Mucosa of rectum (tissue), 2 donors: ENCODE measurements around the gene ZNF24.

Source experiments
- H3K27ac ChIP-seq, 2 donors: one replicate each; pipeline ENCODE4 v1.7.0; 2013; ENCODE audit warnings: inconsistent platforms in 2 of 2, low read depth in 2 of 2, low read length in 2 of 2
- H3K27me3 ChIP-seq, 2 donors: one replicate each; pipeline ENCODE4 v1.7.0; 2013; ENCODE audit warnings: low read length in 2 of 2; ENCODE audit not compliant: control insufficient read depth in 2 of 2, insufficient read depth in 2 of 2
- H3K36me3 ChIP-seq, 2 donors: one replicate each; pipeline ENCODE4 v1.7.0; 2013; ENCODE audit warnings: low read length in 2 of 2; ENCODE audit not compliant: control insufficient read depth in 2 of 2, insufficient read depth in 2 of 2
- H3K4me1 ChIP-seq, 2 donors: one replicate each; pipeline ENCODE4 v1.7.0; 2013; ENCODE audit warnings: low read length in 2 of 2, mild to moderate bottlenecking in 1 of 2; ENCODE audit not compliant: control insufficient read depth in 2 of 2, insufficient read depth in 2 of 2
- H3K4me3 ChIP-seq, 2 donors: one replicate each; pipeline ENCODE4 v1.7.0; 2013; ENCODE audit warnings: low read length in 2 of 2
- H3K9ac ChIP-seq, 2 donors: one replicate each; pipeline ENCODE4 v1.7.0; 2013; ENCODE audit warnings: low read length in 2 of 2, low read depth in 1 of 2, mild to moderate bottlenecking in 1 of 2
- H3K9me3 ChIP-seq, 2 donors: one replicate each; pipeline ENCODE4 v1.7.0; 2013; ENCODE audit warnings: low read length in 2 of 2; ENCODE audit not compliant: control insufficient read depth in 2 of 2
- donor health status: healthy.
- donor health status: Normal muscosa, but diverticular disease.

Gene ZNF24

DNA sequence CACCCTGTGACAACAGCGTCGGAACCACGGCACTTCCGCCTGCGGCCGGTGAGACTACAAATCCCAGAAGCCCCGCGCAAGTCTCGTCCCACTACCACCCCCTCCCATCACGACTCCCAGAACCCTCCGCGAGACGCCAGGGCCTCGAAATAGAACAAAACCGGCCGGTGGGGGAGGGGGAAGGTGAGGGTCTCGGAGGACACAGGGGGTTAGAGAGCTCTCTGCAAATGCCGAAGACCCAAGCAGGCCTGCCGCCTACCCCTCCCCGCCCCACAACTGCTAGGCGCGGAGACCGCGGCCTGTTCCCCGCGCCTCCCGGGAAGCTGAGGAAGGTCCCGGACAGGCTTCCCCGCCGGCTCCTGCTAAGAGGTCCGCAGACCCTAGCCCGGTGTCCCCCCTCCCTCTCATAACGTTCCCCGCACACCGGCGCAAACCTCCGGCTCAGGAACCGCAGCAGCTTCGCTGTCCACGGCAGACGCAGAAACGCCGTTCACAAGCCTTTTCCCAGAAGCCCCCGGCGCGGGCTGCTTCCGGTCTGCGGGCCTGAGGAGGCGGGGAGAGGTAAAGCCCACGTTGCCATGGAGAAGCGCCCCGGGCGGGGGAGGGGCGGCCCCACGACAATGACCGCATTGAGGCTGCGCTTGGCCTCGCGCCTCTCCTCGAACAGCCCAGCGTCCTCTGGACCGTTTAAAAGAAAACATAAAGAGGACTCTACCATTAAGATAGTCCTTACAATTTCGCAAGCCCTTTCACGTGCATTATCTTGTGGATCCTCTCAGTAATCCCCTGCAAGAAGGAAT, at the start of gene ZNF24:
Gene ZNF24 (minus strand): TSS at position 485 of the 800 bp plus-strand sequence. CDS start 3,770 bp downstream, outside the sequence.
- peaks cover 13% of the 10 kb centered on the region in 2 donors for H3K4me1 ChIP-seq
- no peaks in the 10 kb centered on the region for H3K27me3 ChIP-seq
- H3K36me3 ChIP-seq: peaks cover 14 to 22% of the 10 kb centered on the region in 2 donors
- H3K9ac ChIP-seq: peak within 1 kb of the TSS; percentile 94 to 95
- H3K4me3 ChIP-seq: peak within 1 kb of the TSS; percentile 92
- H3K27ac ChIP-seq: peak within 1 kb of the TSS; percentile 91 to 98
- no peaks in the 10 kb centered on the region for H3K9me3 ChIP-seq

DNA sequence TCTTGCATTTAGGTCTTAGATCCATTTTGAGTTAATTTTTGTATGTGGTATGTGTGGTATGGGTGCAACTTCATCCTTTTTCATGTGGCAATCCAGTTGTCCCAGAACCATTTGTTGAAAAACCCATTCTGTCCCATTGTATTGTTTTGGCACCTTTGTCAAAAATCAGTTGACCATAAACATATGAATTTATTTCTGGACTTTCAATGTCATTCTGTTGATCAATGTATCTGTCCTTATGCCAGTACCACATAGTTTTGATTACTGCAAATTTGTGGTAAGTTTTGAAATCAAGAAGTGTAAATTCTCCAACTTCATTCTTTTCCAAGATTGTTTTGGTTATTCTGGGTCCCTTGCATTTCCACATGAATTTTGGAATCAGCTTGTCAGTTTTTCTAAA, 49.5 kb upstream of the ZNF24 start:
- Histone ChIP-seq H3K9ac (no peak overlapping the region), H3K27ac (no peak overlapping the region), H3K4me3 (no peak overlapping the region), H3K4me1 (no peaks in the 10 kb centered on the region), H3K27me3 (no peaks in the 10 kb centered on the region), H3K9me3 (no peaks in the 10 kb centered on the region), H3K36me3 (no peaks in the 10 kb centered on the region)

DNA sequence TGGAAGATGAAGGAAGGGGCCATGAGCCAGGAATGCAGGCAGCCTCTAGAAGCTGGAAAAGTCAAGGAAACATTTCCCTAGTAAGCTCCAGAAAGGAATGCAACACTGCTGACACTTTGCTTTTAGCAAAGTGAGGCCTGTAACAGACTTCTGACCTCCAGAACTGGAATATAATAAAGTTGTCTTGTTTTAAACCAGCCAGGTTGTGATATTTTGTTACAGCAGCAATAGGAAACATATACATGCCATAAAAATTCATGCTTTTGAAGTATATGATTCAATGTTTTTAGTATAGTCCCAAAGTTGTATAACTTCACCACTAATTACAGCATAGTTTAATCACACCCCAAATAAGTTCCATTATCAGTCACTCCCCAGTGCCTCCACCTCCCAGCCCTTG, 48.2 kb upstream of the ZNF24 start:
- Histone ChIP-seq H3K4me3 (no peak overlapping the region), H3K27ac (no peak overlapping the region), H3K36me3 (no peaks in the 10 kb centered on the region), H3K4me1 (no peaks in the 10 kb centered on the region), H3K9ac (no peak overlapping the region), H3K9me3 (no peaks in the 10 kb centered on the region), H3K27me3 (no peaks in the 10 kb centered on the region)

DNA sequence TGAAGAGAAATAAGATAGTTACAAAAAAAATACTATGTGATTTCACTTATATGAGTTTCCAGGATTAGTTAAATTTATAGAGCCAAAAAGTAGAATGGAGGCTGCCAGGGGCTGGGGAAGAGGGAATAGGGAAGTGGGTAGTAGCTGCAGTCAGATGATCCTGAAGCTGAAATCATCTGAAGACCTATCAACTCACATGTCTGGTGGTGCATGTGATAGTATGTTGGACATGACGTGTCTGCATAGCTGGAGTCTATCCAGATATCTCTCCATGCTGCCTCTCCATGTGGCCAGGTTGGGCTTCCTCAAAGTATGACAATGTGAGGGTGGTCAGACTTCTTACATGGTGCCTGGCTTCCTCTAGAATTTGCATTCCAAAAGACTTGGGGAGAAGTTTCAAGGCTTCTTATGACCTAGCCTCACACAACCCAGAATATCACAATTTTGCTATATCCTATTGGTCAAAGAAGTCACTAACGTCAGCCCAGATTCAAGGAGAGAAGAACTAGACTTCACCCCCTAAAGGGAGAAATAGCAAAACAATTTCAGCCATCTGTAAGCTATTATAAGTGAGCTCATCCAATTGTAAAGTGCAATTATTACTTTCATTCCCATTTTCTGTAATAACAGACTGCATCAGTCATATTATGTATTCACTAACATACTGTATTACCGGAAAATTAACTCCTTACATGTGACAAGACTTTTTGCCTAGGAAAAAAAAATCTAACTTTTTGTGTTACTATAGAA, 46.9 kb upstream of the ZNF24 start:
- H3K36me3 ChIP-seq: no peaks in the 10 kb centered on the region
- H3K4me1 ChIP-seq: no peaks in the 10 kb centered on the region
- H3K27me3 ChIP-seq: no peaks in the 10 kb centered on the region
- H3K9ac ChIP-seq: no peak overlapping the region
- H3K4me3 ChIP-seq: no peak overlapping the region
- H3K9me3 ChIP-seq: no peaks in the 10 kb centered on the region
- no peak overlapping the region for H3K27ac ChIP-seq

DNA sequence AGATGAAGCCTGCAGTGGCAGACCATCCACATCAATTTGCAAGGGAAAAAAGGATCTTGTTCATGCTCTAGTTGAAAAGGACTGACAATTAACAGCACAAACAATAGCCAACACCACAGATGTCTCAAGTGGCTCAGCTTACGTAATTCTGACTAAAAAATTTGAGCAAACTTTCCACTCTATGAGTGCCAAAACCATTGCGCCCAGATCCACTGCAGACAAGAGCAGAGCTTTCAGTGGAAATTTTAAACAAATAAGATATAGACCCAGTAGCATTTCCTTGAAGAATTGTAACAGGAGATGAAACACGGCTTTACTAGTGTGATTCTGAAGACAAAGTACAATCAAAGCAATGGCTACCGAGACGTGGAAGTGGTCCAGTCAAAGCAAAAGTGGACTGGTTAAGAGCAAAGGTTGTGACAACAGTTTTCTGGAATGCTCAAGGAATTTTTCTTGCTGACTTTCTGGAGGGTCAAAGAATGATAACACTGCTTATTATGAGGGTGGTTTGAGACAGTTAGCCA, 44.9 kb upstream of the ZNF24 start:
- H3K27me3 ChIP-seq: no peaks in the 10 kb centered on the region
- no peaks in the 10 kb centered on the region for H3K36me3 ChIP-seq
- no peak overlapping the region for H3K4me3 ChIP-seq
- H3K4me1 ChIP-seq: no peaks in the 10 kb centered on the region
- H3K9me3 ChIP-seq: no peaks in the 10 kb centered on the region
- H3K27ac ChIP-seq: no peak overlapping the region
- H3K9ac ChIP-seq: no peak overlapping the region

DNA sequence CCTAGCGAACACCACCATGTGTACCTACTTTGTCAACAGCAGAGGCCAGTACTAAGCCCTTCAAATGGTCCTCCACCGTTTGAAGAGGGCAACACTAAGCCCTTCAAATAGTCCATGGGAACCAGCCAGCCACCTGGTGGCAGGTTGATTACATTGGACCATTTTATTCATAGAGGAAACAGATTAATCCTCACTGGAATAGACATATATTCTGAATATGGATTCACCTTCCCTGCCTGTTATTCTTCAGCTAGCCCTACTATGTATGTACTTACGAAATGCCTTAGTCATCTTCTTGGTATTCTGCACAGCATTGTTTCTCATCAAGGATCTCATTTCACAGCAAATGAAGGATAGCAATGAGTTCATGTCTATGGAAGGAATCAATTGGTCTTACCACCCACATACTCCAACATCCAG, 42.9 kb upstream of the ZNF24 start:
- no peaks in the 10 kb centered on the region for H3K9me3 ChIP-seq
- H3K4me1 ChIP-seq: no peaks in the 10 kb centered on the region
- no peak overlapping the region for H3K4me3 ChIP-seq
- no peak overlapping the region for H3K9ac ChIP-seq
- no peak overlapping the region for H3K27ac ChIP-seq
- H3K36me3 ChIP-seq: no peaks in the 10 kb centered on the region
- H3K27me3 ChIP-seq: no peaks in the 10 kb centered on the region

DNA sequence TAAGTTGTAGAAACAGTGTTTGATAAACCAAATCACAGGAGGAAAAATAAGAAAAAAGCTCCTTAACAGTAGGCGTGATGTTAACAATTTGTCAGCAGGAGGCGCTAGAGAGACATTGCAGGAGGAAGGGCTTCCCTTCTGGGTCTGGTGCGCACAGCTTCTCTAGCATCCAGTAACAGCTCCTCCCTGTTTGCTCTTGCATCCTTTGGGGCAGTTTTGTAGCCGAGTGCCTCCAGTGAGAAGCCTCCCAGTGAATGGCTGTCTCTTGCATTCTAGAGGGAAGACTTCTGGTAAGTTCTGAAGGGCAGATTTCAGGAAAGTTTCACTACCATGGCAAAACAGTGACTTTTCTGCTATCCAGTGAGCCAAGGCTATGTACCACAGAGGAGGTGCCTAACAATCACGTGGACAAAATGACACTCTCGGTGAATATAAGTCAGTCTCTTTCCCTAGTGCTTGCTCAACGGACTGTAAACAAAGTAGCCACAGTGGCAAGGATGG, 42.4 kb upstream of the ZNF24 start:
- no peak overlapping the region for H3K4me3 ChIP-seq
- no peaks in the 10 kb centered on the region for H3K4me1 ChIP-seq

DNA sequence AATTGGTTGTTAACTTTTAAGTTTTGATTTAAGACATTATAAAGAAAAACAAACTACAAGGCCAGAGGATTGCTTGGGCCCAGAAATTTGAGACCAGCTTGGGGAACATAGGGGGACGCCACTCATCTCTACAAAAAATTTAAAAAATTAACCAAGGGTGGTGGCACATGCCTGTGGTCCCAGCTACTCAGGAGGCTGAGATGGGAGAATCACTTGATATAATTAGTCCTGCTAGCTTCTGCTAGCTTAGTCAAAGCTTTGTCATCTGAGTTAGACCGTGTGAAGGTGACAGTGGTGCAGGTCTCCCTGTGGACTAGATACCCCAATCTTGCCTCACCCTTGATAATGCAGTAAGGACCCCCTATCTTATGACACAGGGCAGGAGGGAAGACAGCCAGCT, 38.9 kb upstream of the ZNF24 start:
- Histone ChIP-seq H3K4me1 (no peaks in the 10 kb centered on the region), H3K9ac (no peak overlapping the region), H3K36me3 (no peaks in the 10 kb centered on the region), H3K9me3 (no peaks in the 10 kb centered on the region), H3K27me3 (no peaks in the 10 kb centered on the region), H3K4me3 (no peak overlapping the region), H3K27ac (no peak overlapping the region)

More for the DNA sequence above, 42.4 kb upstream of the ZNF24 start:
- H3K36me3 ChIP-seq: no peaks in the 10 kb centered on the region
- no peaks in the 10 kb centered on the region for H3K27me3 ChIP-seq
- no peak overlapping the region for H3K9ac ChIP-seq
- no peaks in the 10 kb centered on the region for H3K9me3 ChIP-seq
- no peak overlapping the region for H3K27ac ChIP-seq

DNA sequence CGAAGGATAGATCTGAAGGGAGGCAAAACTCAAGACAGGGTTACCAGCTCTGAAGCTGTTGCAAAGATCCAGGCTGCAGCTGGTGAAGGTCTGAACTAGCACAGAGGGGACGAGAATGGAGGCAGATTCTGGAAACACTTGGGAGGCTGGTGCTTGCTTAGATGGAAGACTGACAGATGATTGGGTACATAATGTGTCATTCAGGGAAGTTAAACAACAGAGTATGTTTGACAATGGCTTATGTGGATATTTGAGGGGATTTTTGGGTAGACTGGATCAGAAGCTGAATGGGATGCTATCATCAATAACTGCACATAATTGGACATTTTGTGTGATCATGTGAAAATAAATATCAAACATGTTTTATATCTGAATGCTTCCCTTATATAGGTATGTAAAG, 35.2 kb upstream of the ZNF24 start:
- no peaks in the 10 kb centered on the region for H3K27me3 ChIP-seq
- no peaks in the 10 kb centered on the region for H3K9me3 ChIP-seq
- H3K27ac ChIP-seq: no peak overlapping the region
- H3K36me3 ChIP-seq: no peaks in the 10 kb centered on the region
- peaks cover 2% of the 10 kb centered on the region in 2 donors for H3K4me1 ChIP-seq
- H3K9ac ChIP-seq: no peak overlapping the region
- H3K4me3 ChIP-seq: no peak overlapping the region

DNA sequence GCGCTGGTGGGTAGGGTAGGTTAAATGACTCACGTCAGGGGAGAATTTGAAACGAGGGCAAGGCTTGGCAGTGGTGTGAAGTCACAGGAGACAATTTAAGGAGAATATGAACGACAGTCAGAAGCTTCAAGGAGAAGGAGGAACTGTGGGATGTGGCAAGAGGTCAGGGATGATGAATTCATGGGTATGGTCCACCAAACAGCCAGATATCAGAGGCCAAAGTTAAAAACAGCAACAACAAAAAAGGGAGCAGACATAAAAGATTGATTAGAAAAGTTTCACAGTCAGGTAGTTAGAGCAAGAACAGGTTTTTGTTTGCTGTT, 34.3 kb upstream of the ZNF24 start:
- Histone ChIP-seq H3K4me1 (peaks cover 2% of the 10 kb centered on the region in 2 donors), H3K27me3 (no peaks in the 10 kb centered on the region), H3K27ac (no peak overlapping the region), H3K36me3 (no peaks in the 10 kb centered on the region), H3K9me3 (no peaks in the 10 kb centered on the region), H3K4me3 (no peak overlapping the region), H3K9ac (no peak overlapping the region)
